Kasumi-1 (cell line): ENCODE measurements around the gene KIAA1671.
"Not testable (repeated sequence)": the region's sequence is repeated elsewhere in the genome, so short reads cannot be mapped to it uniquely, and the experiment has no call there.

Source experiments
- DNase-seq, 2 experiments: peaks; one replicate each; lab custom pipeline; 2025; lab: John Stamatoyannopoulos, UW

KIAA1671 gene

GRCh38 chr22:25237503-25237902 lies 285.0 kb downstream of the KIAA1671 start:
- DNase-seq = no peak

GRCh38 chr22:25238058-25238457 lies 285.5 kb downstream of the KIAA1671 start:
- DNase-seq = not testable (repeated sequence)
